ENCODE results near the gene PLIN5. TPM values are rescaled to one million over a fixed set of nuclear protein-coding genes. Genes with fewer than 3 reads are reported as not detected.

Gene PLIN5
- total RNA-seq, 2 donors from 2014 or later = 3.7 to 3.9 TPM

DNA sequence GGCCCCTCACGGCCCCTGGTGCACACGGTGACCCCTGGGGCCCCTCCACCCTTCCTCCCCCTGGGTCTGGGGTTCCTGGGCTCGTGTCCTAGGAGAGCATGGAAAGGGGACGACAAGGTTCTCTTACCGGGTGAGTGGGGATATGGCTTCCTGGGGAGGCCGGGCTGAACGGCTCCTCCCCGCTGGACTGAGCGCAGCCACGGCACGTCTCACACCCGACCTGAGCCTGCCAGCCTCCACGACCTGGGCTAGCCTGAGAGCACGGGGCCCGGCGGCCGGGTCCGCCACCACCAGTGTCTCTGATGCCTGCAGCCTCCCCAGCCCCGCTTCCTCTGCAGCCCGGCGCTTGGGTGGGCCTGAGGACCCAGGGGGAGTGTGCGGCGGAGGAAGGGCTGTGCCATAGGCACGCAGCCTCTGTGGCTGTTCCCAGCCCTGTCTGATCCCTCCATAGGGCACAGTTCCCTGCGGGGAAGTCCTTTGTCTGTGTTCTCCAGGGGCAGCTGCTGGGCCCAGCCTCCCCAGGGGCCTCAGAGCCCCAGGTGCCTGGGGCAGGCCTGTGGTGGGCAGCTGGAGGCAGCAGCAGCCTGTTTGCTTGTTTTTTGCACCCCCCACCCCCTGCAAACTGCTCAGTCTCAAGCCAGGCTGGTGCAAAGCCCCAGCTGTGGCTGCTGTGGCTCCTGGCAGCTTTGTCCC, 31.7 kb downstream of the PLIN5 start:
- no peak overlapping the region for H3K4me3 Mint-ChIP-seq
- H3K36me3 ChIP-seq (ENCODE audit: control insufficient read depth, insufficient read depth, low read length) = peaks cover 10% of the 10 kb centered on the region
- H3K27me3 ChIP-seq (ENCODE audit: control insufficient read depth, insufficient read depth, low read length, poor library complexity, severe bottlenecking) = no peaks in the 10 kb centered on the region
- H3K4me3 ChIP-seq (ENCODE audit: low read length) = no peak overlapping the region
- H3K9ac ChIP-seq (ENCODE audit: extremely low read depth, low read length, poor library complexity, severe bottlenecking) = no peak overlapping the region
- no peak overlapping the region for H3K27ac Mint-ChIP-seq
- no peaks in the 10 kb centered on the region for H3K9me3 Mint-ChIP-seq
- WGBS, 2 experiments (ENCODE audit: insufficient coverage in 1 of 2, insufficient read length in 1 of 2) = 91 to 95% methylated on average over 12 to 25 of the region's 25 CpGs
- TF ChIP-seq, protein P1, sequence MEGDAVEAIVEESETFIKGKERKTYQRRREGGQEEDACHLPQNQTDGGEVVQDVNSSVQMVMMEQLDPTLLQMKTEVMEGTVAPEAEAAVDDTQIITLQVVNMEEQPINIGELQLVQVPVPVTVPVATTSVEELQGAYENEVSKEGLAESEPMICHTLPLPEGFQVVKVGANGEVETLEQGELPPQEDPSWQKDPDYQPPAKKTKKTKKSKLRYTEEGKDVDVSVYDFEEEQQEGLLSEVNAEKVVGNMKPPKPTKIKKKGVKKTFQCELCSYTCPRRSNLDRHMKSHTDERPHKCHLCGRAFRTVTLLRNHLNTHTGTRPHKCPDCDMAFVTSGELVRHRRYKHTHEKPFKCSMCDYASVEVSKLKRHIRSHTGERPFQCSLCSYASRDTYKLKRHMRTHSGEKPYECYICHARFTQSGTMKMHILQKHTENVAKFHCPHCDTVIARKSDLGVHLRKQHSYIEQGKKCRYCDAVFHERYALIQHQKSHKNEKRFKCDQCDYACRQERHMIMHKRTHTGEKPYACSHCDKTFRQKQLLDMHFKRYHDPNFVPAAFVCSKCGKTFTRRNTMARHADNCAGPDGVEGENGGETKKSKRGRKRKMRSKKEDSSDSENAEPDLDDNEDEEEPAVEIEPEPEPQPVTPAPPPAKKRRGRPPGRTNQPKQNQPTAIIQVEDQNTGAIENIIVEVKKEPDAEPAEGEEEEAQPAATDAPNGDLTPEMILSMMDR (conservative IDR thresholded peaks at IDR 0.05) = no peak
- no peaks in the 10 kb centered on the region for H3K9me3 ChIP-seq (ENCODE audit: control insufficient read depth, low read length)
- H3K27ac ChIP-seq (ENCODE audit: low read depth, low read length) = peak overlapping the region; percentile 57
- H3K36me3 Mint-ChIP-seq (ENCODE audit: low read depth) = peaks cover 48% of the 10 kb centered on the region
- no peak for DNase-seq
- H3K4me1 Mint-ChIP-seq = no peaks in the 10 kb centered on the region
- H3K4me1 ChIP-seq (ENCODE audit: control insufficient read depth, insufficient read depth, low read length) = no peaks in the 10 kb centered on the region
- H3K27me3 Mint-ChIP-seq (ENCODE audit: insufficient read depth) = peaks cover 4% of the 10 kb centered on the region

DNA sequence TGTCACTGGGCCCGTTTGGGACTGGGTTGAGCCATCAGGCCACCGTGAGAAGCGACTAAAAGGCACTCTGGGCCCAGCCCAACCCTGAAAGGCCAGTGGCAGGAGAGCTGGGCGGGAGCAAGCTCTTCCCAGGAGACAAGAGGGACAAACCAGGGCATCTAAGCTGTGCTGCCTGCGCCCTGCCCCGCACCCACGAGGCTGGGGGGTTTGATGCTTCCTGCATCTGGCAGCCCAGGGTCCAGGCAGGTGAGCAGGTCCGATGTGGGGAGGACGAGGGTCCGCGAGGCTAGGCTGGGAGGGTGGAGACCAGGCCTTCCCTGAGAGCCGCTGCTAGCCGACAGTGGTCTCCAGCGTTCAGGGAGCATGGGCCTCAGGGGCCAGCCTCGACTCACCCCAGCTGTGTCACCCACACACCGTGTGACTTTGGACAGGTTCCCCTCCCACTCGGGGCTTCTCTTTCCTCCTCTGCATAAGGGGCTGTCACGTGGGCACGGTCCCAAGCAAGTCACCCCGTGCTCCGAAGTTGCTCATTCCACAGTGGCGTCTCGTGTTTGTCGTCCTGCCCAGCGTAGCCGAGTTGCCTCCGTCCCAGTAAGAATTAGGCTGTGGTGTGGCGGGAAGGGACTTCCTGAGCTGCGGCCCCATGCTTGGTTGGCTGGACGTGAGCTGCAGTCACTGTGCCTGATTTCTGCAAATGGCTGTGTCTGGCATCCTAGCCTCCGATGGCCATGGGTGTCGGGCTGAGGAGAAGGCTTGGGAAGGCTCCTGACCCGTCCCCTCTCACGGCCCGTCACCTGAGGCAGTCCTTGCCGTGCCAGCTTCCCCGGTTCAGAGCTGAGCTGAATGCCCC, 32.5 kb downstream of the PLIN5 start:
- Mint-ChIP-seq H3K27me3 (ENCODE audit: insufficient read depth) (peaks cover 1% of the 10 kb centered on the region), H3K4me3 (no peak overlapping the region), H3K36me3 (ENCODE audit: low read depth) (peaks cover 51% of the 10 kb centered on the region), H3K9me3 (no peaks in the 10 kb centered on the region), H3K4me1 (no peaks in the 10 kb centered on the region), H3K27ac (no peak overlapping the region)
- peaks cover 17% of the 10 kb centered on the region for H3K36me3 ChIP-seq (ENCODE audit: control insufficient read depth, insufficient read depth, low read length)
- H3K9ac ChIP-seq (ENCODE audit: extremely low read depth, low read length, poor library complexity, severe bottlenecking) = no peak overlapping the region
- peak overlapping the region; percentile 57 for H3K27ac ChIP-seq (ENCODE audit: low read depth, low read length)
- no peaks in the 10 kb centered on the region for H3K9me3 ChIP-seq (ENCODE audit: control insufficient read depth, low read length)
- TF ChIP-seq, protein P1 (conservative IDR thresholded peaks at IDR 0.05) = no peak
- DNase-seq = no peak
- H3K4me3 ChIP-seq (ENCODE audit: low read length) = no peak overlapping the region
- no peaks in the 10 kb centered on the region for H3K4me1 ChIP-seq (ENCODE audit: control insufficient read depth, insufficient read depth, low read length)
- H3K27me3 ChIP-seq (ENCODE audit: control insufficient read depth, insufficient read depth, low read length, poor library complexity, severe bottlenecking) = no peaks in the 10 kb centered on the region
- WGBS, 2 experiments (ENCODE audit: insufficient coverage in 1 of 2, insufficient read length in 1 of 2) = 93 to 94% methylated on average over 26 to 37 of the region's 37 CpGs

DNA sequence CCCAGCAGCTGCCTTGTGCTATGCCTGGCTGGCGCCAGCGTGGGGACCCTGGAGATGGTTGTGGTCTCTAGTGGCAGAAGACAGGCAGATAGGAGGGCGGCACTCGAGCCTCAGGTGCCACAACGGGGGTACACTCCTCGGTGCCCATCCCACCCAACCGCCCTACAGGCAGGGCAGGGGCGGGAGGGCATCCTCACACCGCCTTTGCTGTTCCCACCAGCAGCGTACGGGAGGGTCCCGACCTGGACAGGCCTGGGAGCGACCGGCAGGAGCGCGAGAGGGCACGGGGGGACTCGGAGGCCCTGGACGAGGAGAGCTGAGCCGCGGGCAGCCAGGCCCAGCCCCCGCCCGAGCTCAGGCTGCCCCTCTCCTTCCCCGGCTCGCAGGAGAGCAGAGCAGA, 33.3 kb downstream of the PLIN5 start:
- H3K9ac ChIP-seq (ENCODE audit: extremely low read depth, low read length, poor library complexity, severe bottlenecking) = no peak overlapping the region
- no peaks in the 10 kb centered on the region for H3K9me3 ChIP-seq (ENCODE audit: control insufficient read depth, low read length)
- H3K27ac ChIP-seq (ENCODE audit: low read depth, low read length) = no peak overlapping the region
- no peak overlapping the region for H3K4me3 ChIP-seq (ENCODE audit: low read length)
- H3K27me3 ChIP-seq (ENCODE audit: control insufficient read depth, insufficient read depth, low read length, poor library complexity, severe bottlenecking) = no peaks in the 10 kb centered on the region
- H3K36me3 Mint-ChIP-seq (ENCODE audit: low read depth) = peaks cover 49% of the 10 kb centered on the region
- H3K9me3 Mint-ChIP-seq = no peaks in the 10 kb centered on the region
- H3K36me3 ChIP-seq (ENCODE audit: control insufficient read depth, insufficient read depth, low read length) = peaks cover 17% of the 10 kb centered on the region
- WGBS, 2 experiments (ENCODE audit: insufficient coverage in 1 of 2, insufficient read length in 1 of 2) = 94 to 95% methylated on average over 14 to 25 of the region's 25 CpGs
- H3K27me3 Mint-ChIP-seq (ENCODE audit: insufficient read depth) = no peaks in the 10 kb centered on the region
- H3K4me1 Mint-ChIP-seq = no peaks in the 10 kb centered on the region
- no peaks in the 10 kb centered on the region for H3K4me1 ChIP-seq (ENCODE audit: control insufficient read depth, insufficient read depth, low read length)
- no peak overlapping the region for H3K27ac Mint-ChIP-seq
- TF ChIP-seq, protein P1 (conservative IDR thresholded peaks at IDR 0.05) = no peak
- no peak overlapping the region for H3K4me3 Mint-ChIP-seq
- DNase-seq = no peak
